Transverse colon (tissue), 4 donors: ENCODE results near the gene TRABD.

Experiments used
- CTCF ChIP-seq, 5 experiments: fragments of 200-600 bp in 3 of 5; fragments of 450-650 bp in 2 of 5; sonication (generic) in 3 of 5; IDR thresholded peaks; 1 replicate in 2 of 5; 2 replicates in 3 of 5; pipeline ENCODE4 v1.5.1; 2016 to 2017; ENCODE audit warnings: antibody characterized with exemption in 5 of 5, inconsistent platforms in 3 of 5, mild to moderate bottlenecking in 2 of 5, moderate library complexity in 1 of 5
- POLR2A ChIP-seq: fragments of 450-650 bp; IDR thresholded peaks from one replicate; pipeline ENCODE4 v1.6.1; 2016; ENCODE audit warnings: antibody characterized with exemption, mild to moderate bottlenecking, moderate library complexity
- POLR2AphosphoS5 ChIP-seq, 3 donors: sonication (generic); formaldehyde crosslinking; IDR thresholded peaks; one replicate each; pipeline ENCODE4 v1.6.1; 2016; ENCODE audit warnings: antibody characterized with exemption in 3 of 3

DNA sequence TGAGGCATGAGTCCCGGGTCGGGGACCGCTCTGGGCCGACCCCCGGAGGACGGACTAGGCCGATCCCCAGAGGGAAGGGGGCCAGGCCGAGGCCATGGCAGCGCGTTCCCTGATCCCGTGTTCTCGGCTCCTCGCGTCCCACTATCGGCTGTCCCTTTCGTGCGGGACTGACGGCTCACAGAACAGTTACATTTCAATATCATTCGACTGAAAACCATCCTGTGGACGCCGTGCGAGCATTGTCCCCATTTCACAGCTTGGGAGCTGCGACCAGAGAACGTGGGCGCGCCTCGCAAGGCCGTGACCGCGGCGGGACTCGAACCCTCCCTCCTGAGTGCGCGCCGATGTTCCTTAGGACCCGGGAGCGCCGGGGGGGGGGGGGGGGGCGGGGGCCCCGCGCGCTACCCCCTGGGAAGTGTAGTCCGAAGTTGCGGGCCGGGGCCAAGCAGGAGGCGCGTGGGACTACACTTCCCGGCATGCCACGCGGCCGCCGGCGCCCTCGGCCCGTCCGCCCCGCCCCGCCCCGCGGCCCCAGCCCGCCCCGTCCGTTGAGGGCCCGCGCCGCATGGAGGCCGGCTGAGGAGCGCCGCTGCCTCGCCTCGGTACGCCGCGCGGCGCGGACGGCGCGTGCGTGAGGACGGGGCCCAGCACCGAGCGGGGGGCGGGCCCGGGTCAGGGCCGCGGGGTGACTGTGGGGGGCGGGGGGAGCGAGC, at the start of gene TRABD:
- TF ChIP-seq CTCF (IDR thresholded peaks at IDR 0.05) (no peak), POLR2AphosphoS5 (IDR thresholded peaks at IDR 0.05) (no peak), POLR2A (no peak)
